ENCODE results near the gene RFX3. TPM values are rescaled to one million over a fixed set of nuclear protein-coding genes. Genes with fewer than 3 reads are reported as not detected.

The RFX3 gene
- total RNA-seq, 1 donor, result 1.4 TPM

GRCh38 chr9:3510796-3511195 lies 15.0 kb downstream of the RFX3 start:
- no peaks in the 10 kb centered on the region for H3K4me1 ChIP-seq (ENCODE audit: insufficient read depth, low read length)
- no peaks in the 10 kb centered on the region for H4K20me1 ChIP-seq (ENCODE audit: insufficient read depth, low read length)
- H2AFZ ChIP-seq (ENCODE audit: low read length), result no peak overlapping the region
- no peaks in the 10 kb centered on the region for H3K36me3 ChIP-seq (ENCODE audit: insufficient read depth, low read length)
- no peaks in the 10 kb centered on the region for H3K9me3 ChIP-seq (ENCODE audit: low read depth, low read length)
- H3K4me3 ChIP-seq (ENCODE audit: insufficient read depth, low read length), result no peak overlapping the region
- H3K27me3 ChIP-seq (ENCODE audit: insufficient read depth, low read length), result no peaks in the 10 kb centered on the region
- no peak for TF ChIP-seq CTCF (IDR thresholded peaks at IDR 0.05; ENCODE audit: extremely low read depth, low read depth, low read length)
- no peaks in the 10 kb centered on the region for H3K79me2 ChIP-seq (ENCODE audit: insufficient read depth, low read length)
- H3K27ac ChIP-seq (ENCODE audit: low read depth, low read length), result no peak overlapping the region
- H3K4me2 ChIP-seq (ENCODE audit: insufficient read depth, low read length), result no peak overlapping the region
- no peak for DNase-seq (ENCODE audit: insufficient read length, low spot score, missing footprints)

- Histone ChIP-seq H3K9me3 (ENCODE audit: low read depth, low read length) (no peaks in the 10 kb centered on the region), H3K36me3 (ENCODE audit: insufficient read depth, low read length) (no peaks in the 10 kb centered on the region), H2AFZ (ENCODE audit: low read length) (no peak overlapping the region), H3K27me3 (ENCODE audit: insufficient read depth, low read length) (no peaks in the 10 kb centered on the region), H4K20me1 (ENCODE audit: insufficient read depth, low read length) (no peaks in the 10 kb centered on the region), H3K27ac (ENCODE audit: low read depth, low read length) (no peak overlapping the region), H3K79me2 (ENCODE audit: insufficient read depth, low read length) (no peaks in the 10 kb centered on the region), H3K4me3 (ENCODE audit: insufficient read depth, low read length) (no peak overlapping the region), H3K4me2 (ENCODE audit: insufficient read depth, low read length) (no peak overlapping the region), H3K4me1 (ENCODE audit: insufficient read depth, low read length) (no peaks in the 10 kb centered on the region)
- TF ChIP-seq CTCF (IDR thresholded peaks at IDR 0.05; ENCODE audit: extremely low read depth, low read depth, low read length), result no peak
- no peak for DNase-seq (ENCODE audit: insufficient read length, low spot score, missing footprints)
Observed at GRCh38 chr9:3509926-3510325, 15.9 kb downstream of the RFX3 start.

- DNase-seq (ENCODE audit: insufficient read length, low spot score, missing footprints), result no peak
- TF ChIP-seq CTCF (IDR thresholded peaks at IDR 0.05; ENCODE audit: extremely low read depth, low read depth, low read length), result no peak
Observed at GRCh38 chr9:3508521-3509291, 17.1 kb downstream of the RFX3 start.

GRCh38 chr9:3508078-3508431 lies 17.7 kb downstream of the RFX3 start:
- Histone ChIP-seq H3K27me3 (ENCODE audit: insufficient read depth, low read length) (no peaks in the 10 kb centered on the region), H3K79me2 (ENCODE audit: insufficient read depth, low read length) (no peaks in the 10 kb centered on the region), H4K20me1 (ENCODE audit: insufficient read depth, low read length) (no peaks in the 10 kb centered on the region), H2AFZ (ENCODE audit: low read length) (no peak overlapping the region), H3K4me3 (ENCODE audit: insufficient read depth, low read length) (no peak overlapping the region), H3K4me1 (ENCODE audit: insufficient read depth, low read length) (no peaks in the 10 kb centered on the region), H3K9me3 (ENCODE audit: low read depth, low read length) (no peaks in the 10 kb centered on the region), H3K36me3 (ENCODE audit: insufficient read depth, low read length) (no peaks in the 10 kb centered on the region), H3K4me2 (ENCODE audit: insufficient read depth, low read length) (peak overlapping the region; percentile 55), H3K27ac (ENCODE audit: low read depth, low read length) (no peak overlapping the region)
- TF ChIP-seq CTCF (IDR thresholded peaks at IDR 0.05; ENCODE audit: extremely low read depth, low read depth, low read length), result no peak
- no peak for DNase-seq (ENCODE audit: insufficient read length, low spot score, missing footprints)

More at GRCh38 chr9:3508521-3509291, 17.1 kb downstream of the RFX3 start:
- Histone ChIP-seq H3K27ac (ENCODE audit: low read depth, low read length) (no peak overlapping the region), H3K9me3 (ENCODE audit: low read depth, low read length) (no peaks in the 10 kb centered on the region), H3K36me3 (ENCODE audit: insufficient read depth, low read length) (no peaks in the 10 kb centered on the region), H3K27me3 (ENCODE audit: insufficient read depth, low read length) (no peaks in the 10 kb centered on the region), H3K4me2 (ENCODE audit: insufficient read depth, low read length) (peak overlapping the region; percentile 55), H4K20me1 (ENCODE audit: insufficient read depth, low read length) (no peaks in the 10 kb centered on the region), H3K4me1 (ENCODE audit: insufficient read depth, low read length) (no peaks in the 10 kb centered on the region), H3K79me2 (ENCODE audit: insufficient read depth, low read length) (no peaks in the 10 kb centered on the region), H2AFZ (ENCODE audit: low read length) (peak overlapping the region; percentile 47), H3K4me3 (ENCODE audit: insufficient read depth, low read length) (peak overlapping the region; percentile 7)

Measured in osteoblast (primary cell).